Gastroesophageal sphincter (tissue), 4 donors: ENCODE results near the gene PIGBOS1. TPM values are rescaled to one million over a fixed set of nuclear protein-coding genes. Genes with fewer than 3 reads are reported as not detected.
"Not testable (repeated sequence)": the region's sequence is repeated elsewhere in the genome, so short reads cannot be mapped to it uniquely, and the experiment has no call there.

ENCODE experiments used
- ATAC-seq: fragments of 150-250 bp; one replicate; pipeline ENCODE4 v1.9.1; 2016; ENCODE audit warnings: mild to moderate bottlenecking, moderate library complexity
- H3K27ac ChIP-seq, 4 donors: fragments of 200-600 bp; sonication (generic) in 3 of 4; 1 replicate in 3 of 4; 2 replicates in 1 of 4; pipeline ENCODE4 v1.5.1; 2016 to 2019
- H3K27me3 ChIP-seq: fragments of 200-600 bp; sonication (generic); one replicate; pipeline ENCODE4 v1.5.1; 2019
- H3K36me3 ChIP-seq, 2 donors: fragments of 200-600 bp; sonication (generic); one replicate each; pipeline ENCODE4 v1.5.1; 2019; ENCODE audit warnings: control low read depth in 1 of 2
- H3K4me1 ChIP-seq, 3 donors: fragments of 200-600 bp; sonication (generic); 1 replicate in 2 of 3; 2 replicates in 1 of 3; pipeline ENCODE4 v1.5.1; 2016 to 2019; ENCODE audit warnings: control low read depth in 2 of 3
- H3K4me3 ChIP-seq, 2 donors: fragments of 200-600 bp; sonication (generic); one replicate each; pipeline ENCODE4 v1.5.1; 2019; ENCODE audit warnings: mild to moderate bottlenecking in 1 of 2, moderate library complexity in 1 of 2
- H3K9me3 ChIP-seq, 3 donors: fragments of 200-600 bp; sonication (generic); one replicate each; pipeline ENCODE4 v1.5.1; 2017 to 2019; ENCODE audit warnings: control low read depth in 2 of 3
- CTCF ChIP-seq, 4 experiments: fragments of 200-600 bp in 2 of 4; fragments of 450-650 bp in 2 of 4; sonication (generic) in 1 of 4; IDR thresholded peaks; one replicate each; pipeline ENCODE4 v1.5.1; 2017 to 2019; ENCODE audit warnings: antibody characterized with exemption in 4 of 4, mild to moderate bottlenecking in 2 of 4, moderate library complexity in 2 of 4
- EP300 ChIP-seq: sonication (generic); formaldehyde crosslinking; IDR thresholded peaks from one replicate; pipeline ENCODE4 v1.6.1; 2017; ENCODE audit warnings: antibody characterized with exemption, mild to moderate bottlenecking
- POLR2A ChIP-seq, 2 donors: fragments of 450-650 bp; IDR thresholded peaks; one replicate each; pipeline ENCODE4 v1.6.1; 2017; ENCODE audit warnings: antibody characterized with exemption in 2 of 2, mild to moderate bottlenecking in 2 of 2, moderate library complexity in 1 of 2
- POLR2AphosphoS5 ChIP-seq: sonication (generic); formaldehyde crosslinking; IDR thresholded peaks from one replicate; pipeline ENCODE4 v1.6.1; 2017; ENCODE audit warnings: antibody characterized with exemption
- WGBS, 2 donors: methylation state at CpG; one replicate each; pipeline ENCODE4 v1.1.5; 2018; ENCODE audit warnings: low coverage in 1 of 2; 5-methylcytosine and 5-hydroxymethylcytosine counted together
- total RNA-seq, 4 donors: library from RNA; depleted of rRNA; stranded (reverse); fragments of >200 nt; gene quantifications; one replicate each; pipeline ENCODE4 v1.1.0, GENCODE V29; 2016

The PIGBOS1 gene
- total RNA-seq, 4 donors from 2014 or later: 6.7 to 19.6 (median 14.7) TPM

GRCh38 chr15:55320238-55320550 is 1.3 kb upstream of the PIGBOS1 start:
- 12 to 35% methylated on average over 2 of the region's 2 CpGs for WGBS, 2 donors
- no peak for TF ChIP-seq EP300
- no peak for TF ChIP-seq CTCF (IDR thresholded peaks at IDR 0.05)
- no peak for TF ChIP-seq POLR2AphosphoS5
- no peak for TF ChIP-seq POLR2A (IDR thresholded peaks at IDR 0.05)
- H3K4me3 ChIP-seq: peak overlapping the region in 1 of 2 donors; percentile 83
- H3K9me3 ChIP-seq: no peaks in the 10 kb centered on the region
- peak overlapping the region in 1 of 4 donors; percentile 21 for H3K27ac ChIP-seq
- H3K4me1 ChIP-seq: peaks cover 0 to 38% (median 10%) of the 10 kb centered on the region in 3 donors
- no peaks in the 10 kb centered on the region for H3K27me3 ChIP-seq
- H3K36me3 ChIP-seq: peaks cover 0 to 16% of the 10 kb centered on the region in 2 donors
- ATAC-seq: no peak

GRCh38 chr15:55319537-55320237 is 764 bp upstream of the PIGBOS1 start:
- Histone ChIP-seq H3K9me3 (no peaks in the 10 kb centered on the region), H3K27ac (peak overlapping the region; percentile 76 to 90 (median 88)), H3K4me3 (peak overlapping the region; percentile 83 to 94), H3K4me1 (peaks cover 0 to 38% (median 10%) of the 10 kb centered on the region in 3 donors), H3K27me3 (no peaks in the 10 kb centered on the region), H3K36me3 (peaks cover 0 to 16% of the 10 kb centered on the region in 2 donors)
- WGBS, 2 donors: 42 to 54% methylated on average over 4 of the region's 4 CpGs
- no peak for ATAC-seq
- TF ChIP-seq POLR2AphosphoS5 (no peak), POLR2A (IDR thresholded peaks at IDR 0.05) (no peak), EP300 (no peak), CTCF (IDR thresholded peaks at IDR 0.05) (no peak)

GRCh38 chr15:55302801-55303200 is 16.1 kb downstream of the PIGBOS1 start:
- not testable (repeated sequence) for H3K27me3 ChIP-seq, H3K4me3 ChIP-seq, ATAC-seq, H3K4me1 ChIP-seq, H3K27ac ChIP-seq, H3K9me3 ChIP-seq
- no CpG with 5 or more reads among the region's 32 CpGs for WGBS, 2 donors
- H3K36me3 ChIP-seq: peaks cover 0 to 14% of the 10 kb centered on the region in 2 donors

GRCh38 chr15:55297315-55297714 is 21.6 kb downstream of the PIGBOS1 start:
- Histone ChIP-seq H3K9me3 (no peaks in the 10 kb centered on the region), H3K4me1 (no peaks in the 10 kb centered on the region), H3K27me3 (no peaks in the 10 kb centered on the region), H3K4me3 (no peak overlapping the region), H3K27ac (no peak overlapping the region), H3K36me3 (no peaks in the 10 kb centered on the region)
- TF ChIP-seq POLR2AphosphoS5 (no peak), POLR2A (IDR thresholded peaks at IDR 0.05) (no peak), EP300 (no peak), CTCF (IDR thresholded peaks at IDR 0.05) (no peak)
- ATAC-seq: no peak

GRCh38 chr15:55290528-55291057 is 28.3 kb downstream of the PIGBOS1 start:
- Histone ChIP-seq H3K27ac (peak overlapping the region; percentile 93 to 97 (median 94)), H3K9me3 (no peaks in the 10 kb centered on the region), H3K27me3 (no peaks in the 10 kb centered on the region), H3K36me3 (no peaks in the 10 kb centered on the region), H3K4me3 (peak overlapping the region; percentile 68 to 98), H3K4me1 (peaks cover 0 to 26% (median 0%) of the 10 kb centered on the region in 3 donors)
- TF ChIP-seq CTCF (IDR thresholded peaks at IDR 0.05): peak; percentile 59 to 95 (median 83)
- TF ChIP-seq POLR2AphosphoS5: peak; percentile 0
- no peak for TF ChIP-seq EP300
- peak; percentile 86 for ATAC-seq
- WGBS, 2 donors: 21 to 59% methylated on average over 3 to 8 of the region's 17 CpGs
